HG02884 (cell line): ENCODE data around the gene CBX7.

Source experiments
- ATAC-seq: cut with Tn5 transposase; IDR thresholded peaks from one replicate; pipeline ENCODE4 v1.9.1; 2021; ENCODE audit warnings: mild to moderate bottlenecking, moderate library complexity; ENCODE audit not compliant: unreplicated experiment

The CBX7 gene

DNA sequence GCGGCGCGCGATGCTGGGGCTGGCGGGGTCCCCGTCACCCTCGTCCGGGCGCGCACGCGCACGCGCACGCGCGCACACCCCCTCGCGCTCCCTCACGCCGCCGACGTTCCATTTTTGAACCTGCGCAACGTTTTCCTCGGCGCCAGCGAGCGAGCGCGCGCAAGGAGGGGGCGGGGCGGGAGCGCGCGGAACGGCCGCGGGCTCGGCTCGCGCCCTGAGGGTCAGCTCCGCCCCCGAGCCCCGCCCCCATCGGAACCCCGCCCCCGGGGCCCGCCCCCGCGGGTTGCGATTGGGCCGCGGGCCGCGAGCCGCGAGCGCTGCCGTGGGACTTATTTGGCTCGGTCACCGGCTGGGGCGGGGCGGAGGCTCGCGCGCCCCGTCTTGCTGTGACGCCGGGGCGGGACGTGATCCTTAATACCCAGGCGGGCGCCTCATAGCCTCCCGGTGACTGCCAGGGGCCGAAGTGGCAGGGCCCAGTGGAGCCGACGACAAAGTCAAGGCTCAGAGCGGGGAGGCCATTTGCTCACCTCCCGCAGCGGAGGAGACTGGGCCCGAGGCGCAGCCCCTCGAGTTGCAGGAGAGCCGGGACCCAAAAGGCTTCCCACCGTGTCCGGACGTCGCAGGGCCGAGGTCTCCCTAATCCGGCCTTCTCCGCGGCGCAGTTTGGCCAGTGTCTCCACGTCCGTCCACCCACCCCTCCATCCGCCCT is at the start of gene CBX7:
Gene CBX7 (minus strand): TSS at position 170 of the 709 bp plus-strand sequence. CDS start 236 bp downstream, outside the sequence.
- ATAC-seq = peak; percentile 58

- no peak for ATAC-seq
Observed at GRCh38 chr22:39197578-39197977, 45.1 kb upstream of the CBX7 start.

- no peak for ATAC-seq
Observed at GRCh38 chr22:39194098-39194497, 41.6 kb upstream of the CBX7 start.

DNA sequence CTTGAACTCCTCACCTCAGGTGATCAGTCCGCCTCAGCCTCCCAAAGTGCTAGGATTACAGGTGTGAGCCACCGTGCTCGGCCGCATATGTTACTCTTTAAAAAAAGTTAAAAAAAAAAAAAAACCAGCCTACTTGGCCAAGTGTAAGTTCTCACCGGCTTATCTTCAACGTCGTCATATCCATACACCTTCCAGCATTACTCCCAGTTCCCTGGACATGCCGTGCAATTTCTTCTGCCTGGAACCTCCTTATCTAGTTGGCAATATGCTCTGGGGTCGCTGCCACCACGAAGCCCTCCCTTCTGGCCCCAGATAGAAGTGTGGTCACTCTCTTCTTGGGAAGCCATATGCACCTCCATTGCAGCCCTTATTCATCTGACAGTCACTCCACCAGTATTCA is 36.3 kb upstream of the CBX7 start:
- ATAC-seq = no peak

DNA sequence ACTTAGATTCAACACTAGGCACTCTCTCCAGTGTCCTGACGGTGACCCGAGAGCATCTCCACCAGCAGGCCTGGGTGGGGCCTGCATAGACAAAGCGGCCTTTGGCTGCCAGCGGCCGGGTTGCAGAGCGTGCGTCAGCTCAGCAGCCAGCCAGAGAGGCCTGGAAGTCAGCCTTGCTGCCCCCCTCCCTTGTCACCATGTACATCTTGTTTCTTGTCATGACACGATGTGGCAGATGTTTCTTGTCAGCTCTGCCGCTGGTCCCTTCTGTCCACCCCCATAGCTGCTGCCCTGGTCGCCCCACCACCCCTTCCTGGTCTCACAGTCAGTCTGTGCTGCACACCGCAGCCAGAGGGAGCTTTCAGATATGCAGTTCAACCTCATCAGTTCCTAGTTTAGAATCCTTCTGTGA is 33.1 kb upstream of the CBX7 start:
- no peak for ATAC-seq

- ATAC-seq = no peak
Observed at GRCh38 chr22:39184586-39185577, 32.4 kb upstream of the CBX7 start.

DNA sequence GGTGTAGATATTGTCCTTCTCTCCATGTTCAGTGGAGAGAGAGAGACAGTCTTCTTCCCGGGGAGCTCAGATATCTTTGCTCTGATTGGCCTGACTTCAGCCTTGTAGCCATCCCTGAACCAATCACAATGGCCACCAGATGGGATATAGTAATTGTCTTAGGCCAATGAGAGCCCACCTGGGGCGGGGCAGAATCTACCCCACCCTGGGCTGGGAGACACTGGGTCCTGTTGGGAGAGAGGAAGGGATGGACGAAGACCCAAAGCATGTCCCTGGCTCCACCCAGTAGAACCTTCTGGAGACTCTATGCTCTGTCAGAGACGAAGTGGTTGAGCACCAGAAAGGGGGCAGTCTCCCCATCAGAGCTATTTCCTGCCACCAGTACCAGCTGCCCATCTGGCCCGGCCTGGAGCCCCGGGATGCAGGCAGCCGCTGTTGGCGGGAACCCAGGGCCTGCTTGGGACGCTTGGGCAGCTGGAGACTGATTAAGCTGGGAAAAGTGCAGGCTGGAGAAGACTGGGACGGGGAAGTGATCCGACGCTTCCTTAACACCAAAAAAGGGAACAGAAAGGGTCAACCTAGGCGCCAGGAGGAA is 31.6 kb upstream of the CBX7 start:
- ATAC-seq = no peak

DNA sequence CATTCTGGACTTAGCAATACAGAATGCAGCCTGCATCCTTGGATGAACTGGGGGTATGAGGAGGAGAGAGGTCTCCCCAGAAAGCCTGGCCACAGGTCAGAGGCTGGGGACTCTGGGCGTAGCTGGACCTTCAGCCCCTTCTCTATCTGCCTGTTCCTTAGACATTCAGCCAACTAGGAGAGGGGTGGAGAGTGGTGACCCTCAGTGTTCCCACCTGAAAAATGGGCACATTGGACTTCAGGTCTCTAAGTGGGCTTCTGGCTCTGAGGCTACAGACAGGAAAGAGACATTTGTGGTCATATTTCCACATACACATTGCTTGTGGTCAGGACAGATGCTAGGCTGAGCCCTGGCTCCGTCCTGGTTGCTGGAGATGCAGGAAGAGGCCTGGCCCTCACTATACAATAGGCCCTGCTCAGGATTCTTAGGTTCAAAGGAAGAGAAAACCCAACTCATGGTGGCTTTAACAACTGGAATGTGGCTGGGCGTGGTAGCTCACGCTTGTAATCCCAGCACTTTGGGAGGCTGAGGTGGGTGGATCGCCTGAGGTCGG is 30.1 kb upstream of the CBX7 start:
- no peak for ATAC-seq

DNA sequence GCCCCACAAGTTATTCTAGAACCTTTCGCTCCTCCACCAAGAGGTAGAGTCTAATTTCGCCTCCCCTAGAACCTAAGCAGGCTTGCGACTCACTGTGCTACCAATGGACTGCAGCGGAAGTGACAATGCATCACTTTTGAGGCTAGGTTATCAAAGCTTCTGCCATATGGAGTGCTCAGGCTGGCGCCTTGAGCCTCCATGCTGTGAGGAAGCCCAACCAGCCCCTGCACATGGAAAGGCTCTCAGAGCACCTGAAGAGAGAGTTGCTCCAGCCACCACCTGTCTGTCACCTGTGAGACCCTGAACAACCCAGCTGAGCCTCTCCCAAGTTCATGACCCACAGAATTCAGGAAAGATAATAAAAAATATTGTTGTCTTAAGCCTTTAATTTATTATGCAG is 29.3 kb upstream of the CBX7 start:
- ATAC-seq = no peak

DNA sequence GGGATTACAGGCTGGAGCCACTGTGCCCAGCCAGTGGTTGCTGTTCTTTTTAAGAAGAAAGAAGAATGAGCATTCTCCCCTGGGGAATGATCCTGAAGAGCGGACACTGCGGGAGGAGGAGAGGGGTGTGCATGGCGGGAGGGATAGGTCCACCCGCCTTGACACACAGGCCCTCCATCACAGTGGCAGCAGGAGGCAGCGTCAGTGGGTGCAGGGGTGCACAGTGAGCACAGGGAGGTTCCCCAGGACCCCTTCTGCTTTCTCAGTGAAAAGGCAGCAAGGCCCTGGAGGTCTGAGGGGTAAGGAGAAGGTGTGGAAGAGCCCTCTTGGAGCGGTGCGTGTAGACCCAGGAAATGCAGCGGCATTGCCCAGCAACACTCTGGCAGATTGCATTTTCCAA is 28.9 kb upstream of the CBX7 start:
- ATAC-seq = no peak

GRCh38 chr22:39179841-39180335 is 27.4 kb upstream of the CBX7 start:
- ATAC-seq = no peak

- no peak for ATAC-seq
Observed at GRCh38 chr22:39179401-39179827, 26.9 kb upstream of the CBX7 start.

- ATAC-seq = no peak
Observed at GRCh38 chr22:39178206-39179111, 26.0 kb upstream of the CBX7 start.

GRCh38 chr22:39177791-39178190 is 25.3 kb upstream of the CBX7 start:
- ATAC-seq = no peak

DNA sequence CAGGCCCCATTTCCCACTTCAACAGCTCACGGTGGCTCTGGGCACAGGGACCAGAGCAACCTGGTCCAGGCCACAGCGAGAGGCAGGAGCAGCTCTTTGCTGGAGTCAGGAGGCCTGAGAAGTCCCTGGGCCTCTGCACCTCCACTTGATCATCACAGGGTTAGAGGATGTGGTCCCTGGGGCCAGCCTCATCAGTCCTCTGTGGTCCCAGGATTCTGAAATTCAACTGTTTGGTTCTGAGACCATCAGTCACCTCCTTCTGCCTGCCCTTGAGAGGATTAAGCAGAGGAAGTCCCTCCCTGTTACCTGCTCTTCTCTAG is 24.9 kb upstream of the CBX7 start:
- no peak for ATAC-seq

DNA sequence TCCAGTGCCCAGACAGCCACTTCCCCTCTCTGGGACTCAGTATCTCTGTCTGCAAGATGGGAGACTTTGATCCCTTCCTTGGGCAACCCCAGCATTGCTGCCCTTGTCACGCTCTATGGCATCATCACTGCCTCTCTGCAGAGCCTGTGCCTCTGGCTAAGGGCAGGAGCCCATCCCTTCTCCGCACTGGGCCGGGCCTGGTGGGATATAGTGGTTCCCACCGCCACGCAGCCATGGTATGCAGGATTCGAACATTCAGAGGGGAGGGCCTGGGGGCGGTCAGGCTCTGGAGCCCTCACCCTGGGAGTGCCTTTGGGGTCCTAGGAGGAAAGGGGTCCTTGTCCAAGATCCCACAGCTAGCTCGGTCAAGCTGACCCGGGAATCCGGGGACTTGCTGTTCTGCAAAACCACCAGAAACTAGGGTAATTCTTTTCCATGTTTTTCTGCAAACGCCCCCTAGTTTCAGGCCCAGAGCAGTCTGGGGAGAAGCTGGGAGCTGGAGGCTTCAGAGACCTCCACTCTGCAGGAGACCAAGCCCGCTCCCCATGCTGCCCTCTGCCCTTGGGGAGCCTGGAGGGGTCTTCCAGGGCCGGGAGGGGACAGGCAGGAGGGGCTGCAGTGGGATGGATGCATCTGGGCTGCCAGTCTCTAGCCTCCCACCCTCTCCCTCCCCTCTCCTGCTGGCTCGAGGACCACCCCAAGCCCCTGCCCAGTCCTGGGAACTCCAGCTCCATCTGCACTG is 24.4 kb upstream of the CBX7 start:
- no peak for ATAC-seq

GRCh38 chr22:39176143-39176713 is 23.7 kb upstream of the CBX7 start:
- no peak for ATAC-seq

GRCh38 chr22:39175353-39176142 is 23.1 kb upstream of the CBX7 start:
- no peak for ATAC-seq
